ENCODE measurements around the gene WDR33.
"Not testable (repeated sequence)": the region's sequence is repeated elsewhere in the genome, so short reads cannot be mapped to it uniquely, and the experiment has no call there.

WDR33 gene

DNA sequence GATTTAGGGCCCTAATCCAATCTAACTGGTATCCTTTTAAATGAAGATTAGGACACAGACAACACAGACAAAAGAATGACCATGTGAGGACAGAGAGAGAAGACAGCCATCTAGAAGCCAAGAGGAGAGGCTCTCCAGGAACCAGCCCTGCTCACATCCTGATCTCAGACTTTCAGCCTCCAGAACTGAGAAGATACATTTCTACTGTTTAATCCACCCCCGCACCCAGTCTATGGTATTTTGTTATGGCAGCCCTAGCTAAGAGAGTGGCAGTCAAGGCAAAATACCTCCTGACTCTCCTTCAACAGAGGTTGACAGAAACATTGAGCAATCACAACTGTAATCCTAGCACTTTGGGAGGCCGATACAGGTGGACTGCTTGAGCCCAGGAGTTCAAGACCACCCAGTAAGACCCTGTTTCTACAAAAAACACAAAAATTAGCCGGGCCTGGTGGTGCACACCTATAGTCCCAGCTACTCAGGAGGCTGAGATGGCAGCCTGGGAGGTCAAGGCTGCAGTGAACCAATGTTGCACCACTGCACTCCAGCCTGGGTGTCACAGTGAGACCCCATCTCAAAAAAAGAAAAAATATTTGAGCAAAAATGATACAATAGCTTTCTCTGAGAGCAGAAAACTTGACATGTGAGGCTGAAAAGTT is 34.7 kb downstream of the WDR33 start:
- no peak overlapping the region for H3K4me3 ChIP-seq (ENCODE audit: low read depth, low read length)
- TF ChIP-seq CTCF (IDR thresholded peaks at IDR 0.05; ENCODE audit: borderline replicate concordance, insufficient read depth, low read depth, low read length), result no peak

- TF ChIP-seq CTCF (IDR thresholded peaks at IDR 0.05; ENCODE audit: borderline replicate concordance, insufficient read depth, low read depth, low read length), result no peak
Observed at GRCh38 chr2:127771756-127772155, 39.2 kb downstream of the WDR33 start.

DNA sequence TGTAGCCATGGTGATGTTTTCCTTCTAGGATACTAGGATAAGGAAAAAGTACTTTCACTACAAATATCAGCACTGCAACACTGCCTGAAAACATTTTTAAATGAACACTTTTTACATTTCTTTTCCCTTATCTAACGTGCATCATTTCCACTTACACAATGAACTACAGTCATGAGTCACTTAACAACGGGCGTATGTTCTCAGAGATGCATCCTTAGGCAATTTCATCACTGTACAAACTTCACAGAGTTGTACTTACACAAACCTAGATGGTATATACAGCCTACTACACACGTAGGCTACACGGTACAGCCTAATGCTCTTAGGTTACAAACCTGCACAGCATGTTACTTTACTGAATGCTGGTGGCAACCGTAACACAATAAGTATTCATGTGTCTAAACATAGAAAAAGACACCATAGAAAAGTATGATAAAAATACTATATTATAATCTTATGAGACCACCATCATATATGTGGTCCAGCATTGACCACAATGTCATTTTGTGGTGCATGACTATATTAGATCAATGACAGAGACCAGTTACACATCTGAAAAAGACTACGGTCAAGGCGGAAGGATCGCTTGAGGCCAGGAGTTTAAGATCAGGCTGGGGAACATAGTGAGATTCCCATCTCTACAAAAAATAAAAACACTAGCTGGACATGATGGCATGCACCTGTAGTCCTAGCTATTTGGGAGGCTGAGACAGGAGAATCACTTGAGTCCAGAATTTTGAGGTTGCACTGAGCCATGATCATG is 39.8 kb downstream of the WDR33 start:
- no peak overlapping the region for H3K4me3 ChIP-seq (ENCODE audit: low read depth, low read length)

More at GRCh38 chr2:127771756-127772155, 39.2 kb downstream of the WDR33 start:
- no peak overlapping the region for H3K4me3 ChIP-seq (ENCODE audit: low read depth, low read length)

DNA sequence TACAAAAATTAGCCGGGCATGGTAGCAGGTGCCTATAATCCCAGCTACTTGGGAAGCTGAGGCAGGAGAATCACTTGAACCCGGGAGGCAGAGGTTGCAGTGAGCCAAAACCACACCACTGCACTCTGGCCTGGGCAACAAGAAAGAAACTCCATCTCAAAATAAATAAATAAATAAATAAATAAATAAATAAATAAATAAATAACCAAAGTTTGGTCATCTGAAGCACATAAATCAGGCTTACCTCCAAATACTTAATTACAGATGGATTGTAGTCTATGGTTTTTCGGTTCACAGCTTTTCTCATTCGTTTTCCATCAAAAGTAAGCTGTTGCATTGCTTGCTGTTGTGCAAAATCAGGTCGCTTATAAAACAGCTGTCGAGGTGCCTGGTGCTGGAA is 40.4 kb downstream of the WDR33 start:
- not testable (repeated sequence) for H3K4me3 ChIP-seq (ENCODE audit: low read depth, low read length)

More for the DNA sequence above, 39.8 kb downstream of the WDR33 start:
- no peak for TF ChIP-seq CTCF (IDR thresholded peaks at IDR 0.05; ENCODE audit: borderline replicate concordance, insufficient read depth, low read depth, low read length)

DNA sequence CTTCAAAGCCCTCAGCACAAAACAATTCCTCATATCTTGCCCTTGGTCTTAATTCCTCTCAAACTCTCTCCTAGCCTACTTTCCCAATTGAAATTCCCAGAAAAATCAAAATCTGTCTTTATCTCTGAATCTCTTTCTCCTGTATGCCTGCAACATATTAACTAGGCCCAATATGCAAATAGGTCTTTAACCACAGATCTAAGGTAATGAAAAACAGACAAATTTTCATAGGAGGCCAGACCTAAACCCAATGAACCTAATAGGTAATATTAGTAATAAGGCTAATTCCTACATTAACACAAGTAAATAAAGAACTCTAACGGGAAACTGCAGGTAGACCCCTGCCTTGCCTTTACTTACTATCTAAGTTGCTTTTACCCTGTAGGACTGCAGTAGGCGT is 41.4 kb downstream of the WDR33 start:
- no peak overlapping the region for H3K4me3 ChIP-seq (ENCODE audit: low read depth, low read length)
- no peak for TF ChIP-seq CTCF (IDR thresholded peaks at IDR 0.05; ENCODE audit: borderline replicate concordance, insufficient read depth, low read depth, low read length)

DNA sequence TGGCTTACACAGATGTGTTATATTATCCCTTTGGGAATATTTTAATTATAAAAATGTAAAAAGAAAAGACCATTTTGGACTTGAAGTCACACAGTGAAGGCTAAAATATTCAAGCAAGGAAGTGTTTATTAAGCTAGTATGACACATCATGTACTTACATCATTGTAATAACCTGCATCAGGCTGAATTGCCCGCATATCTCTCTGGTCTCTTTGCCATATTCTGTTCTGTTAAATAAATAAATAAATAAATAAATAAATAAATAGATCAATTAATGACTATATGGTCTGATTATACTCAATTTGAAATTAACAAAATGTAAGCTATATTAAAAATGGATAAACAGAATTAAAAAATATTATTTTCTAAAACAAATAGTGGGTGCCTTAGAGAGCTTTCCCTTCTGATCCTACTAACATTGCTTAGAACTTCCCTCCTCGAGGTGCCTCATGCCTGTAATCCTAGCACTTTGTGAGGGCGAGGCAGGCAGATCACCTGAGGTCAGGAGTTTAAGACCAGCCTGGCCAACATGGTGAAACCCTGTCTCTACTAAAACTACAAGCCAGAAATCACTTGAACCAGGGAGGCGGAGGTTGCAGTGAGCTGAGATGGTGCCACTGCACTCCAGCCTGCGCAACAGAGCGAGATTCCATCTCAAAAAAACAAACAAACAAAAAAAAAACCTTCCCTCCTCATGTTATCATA is 42.0 kb downstream of the WDR33 start:
- no peak for TF ChIP-seq CTCF (IDR thresholded peaks at IDR 0.05; ENCODE audit: borderline replicate concordance, insufficient read depth, low read depth, low read length)
- no peak overlapping the region for H3K4me3 ChIP-seq (ENCODE audit: low read depth, low read length)

- no peak overlapping the region for H3K4me3 ChIP-seq (ENCODE audit: low read depth, low read length)
- no peak for TF ChIP-seq CTCF (IDR thresholded peaks at IDR 0.05; ENCODE audit: borderline replicate concordance, insufficient read depth, low read depth, low read length)
Observed at GRCh38 chr2:127763776-127764175, 47.2 kb downstream of the WDR33 start.
